Endothelial cell (in vitro differentiated cells): ENCODE results near the gene SLC16A3. TPM values are rescaled to one million over a fixed set of nuclear protein-coding genes. Genes with fewer than 3 reads are reported as not detected.

Source experiments
- DNase-seq: peaks from one replicate; pipeline ENCODE4 v3.0.0; 2021; ENCODE audit warnings: low spot score
- H3K27ac Mint-ChIP-seq: one replicate; pipeline ENCODE4 v1.8.0; 2021; ENCODE audit warnings: mixed read lengths, inconsistent platforms; ENCODE audit not compliant: unreplicated experiment
- H3K27me3 Mint-ChIP-seq: one replicate; pipeline ENCODE4 v1.8.0; 2021; ENCODE audit warnings: mild to moderate bottlenecking, moderate library complexity, mixed read lengths, inconsistent platforms; ENCODE audit not compliant: unreplicated experiment
- H3K36me3 Mint-ChIP-seq: one replicate; pipeline ENCODE4 v1.8.0; 2021; ENCODE audit warnings: mild to moderate bottlenecking, low read depth, mixed read lengths, inconsistent platforms; ENCODE audit not compliant: unreplicated experiment
- H3K4me1 Mint-ChIP-seq: one replicate; pipeline ENCODE4 v1.8.0; 2021; ENCODE audit warnings: mild to moderate bottlenecking, mixed read lengths, inconsistent platforms; ENCODE audit not compliant: unreplicated experiment
- H3K4me3 Mint-ChIP-seq: one replicate; pipeline ENCODE4 v1.8.0; 2021; ENCODE audit warnings: mild to moderate bottlenecking, mixed read lengths, inconsistent platforms; ENCODE audit not compliant: unreplicated experiment
- H3K9me3 Mint-ChIP-seq: one replicate; pipeline ENCODE4 v1.8.0; 2021; ENCODE audit warnings: mixed read lengths, inconsistent platforms; ENCODE audit not compliant: unreplicated experiment
- CTCF ChIP-seq: fragments of 200-600 bp; sonication (generic); IDR thresholded peaks from one replicate; pipeline ENCODE4 v1.5.0; 2021; ENCODE audit warnings: antibody characterized with exemption; ENCODE audit not compliant: unreplicated experiment
- total RNA-seq: library from RNA; stranded (reverse); fragmentation: NEBNext Ultra II Directional; extraction: Animal tissue kit (Norgen Biotek cat#: 25700); gene quantifications from one replicate; pipeline ENCODE4 v1.2.1, GENCODE V29; 2021; ENCODE audit not compliant: unreplicated experiment

Gene SLC16A3
- total RNA-seq, 1 donor from 2014 or later, result 76.2 TPM

GRCh38 chr17:82245134-82246039, 16.5 kb downstream of the SLC16A3 start:
- H3K4me3 Mint-ChIP-seq, result peak overlapping the region; percentile 63

GRCh38 chr17:82246040-82246364, 17.2 kb downstream of the SLC16A3 start:
- H3K36me3 Mint-ChIP-seq, result peaks cover 53% of the 10 kb centered on the region
- H3K27ac Mint-ChIP-seq, result peak overlapping the region; percentile 61
- TF ChIP-seq CTCF, result no peak
- no peak overlapping the region for H3K4me3 Mint-ChIP-seq
- DNase-seq, result no peak
- H3K9me3 Mint-ChIP-seq, result no peaks in the 10 kb centered on the region
- peaks cover 18% of the 10 kb centered on the region for H3K27me3 Mint-ChIP-seq
- peaks cover 26% of the 10 kb centered on the region for H3K4me1 Mint-ChIP-seq

More at GRCh38 chr17:82245134-82246039, 16.5 kb downstream of the SLC16A3 start:
- H3K4me1 Mint-ChIP-seq, result peaks cover 25% of the 10 kb centered on the region
- H3K9me3 Mint-ChIP-seq, result no peaks in the 10 kb centered on the region
- TF ChIP-seq CTCF, result no peak
- H3K27ac Mint-ChIP-seq, result no peak overlapping the region
- peaks cover 18% of the 10 kb centered on the region for H3K27me3 Mint-ChIP-seq
- peaks cover 48% of the 10 kb centered on the region for H3K36me3 Mint-ChIP-seq
- no peak for DNase-seq

GRCh38 chr17:82246365-82247181, 17.7 kb downstream of the SLC16A3 start:
- no peak for TF ChIP-seq CTCF
- H3K36me3 Mint-ChIP-seq, result peaks cover 58% of the 10 kb centered on the region
- no peak for DNase-seq
- peaks cover 17% of the 10 kb centered on the region for H3K27me3 Mint-ChIP-seq
- H3K4me3 Mint-ChIP-seq, result no peak overlapping the region
- no peaks in the 10 kb centered on the region for H3K9me3 Mint-ChIP-seq
- peak overlapping the region; percentile 61 for H3K27ac Mint-ChIP-seq
- H3K4me1 Mint-ChIP-seq, result peaks cover 28% of the 10 kb centered on the region

- Mint-ChIP-seq H3K4me1 (peaks cover 29% of the 10 kb centered on the region), H3K9me3 (no peaks in the 10 kb centered on the region), H3K36me3 (peaks cover 65% of the 10 kb centered on the region), H3K27me3 (peaks cover 19% of the 10 kb centered on the region), H3K27ac (no peak overlapping the region), H3K4me3 (no peak overlapping the region)
- TF ChIP-seq CTCF, result no peak
- DNase-seq, result no peak
These were observed 18.5 kb downstream of the SLC16A3 start for GRCh38 chr17:82247182-82247823.
